Thymus (tissue), 11 donors: ENCODE results near the gene PGA4. TPM values are rescaled to one million over a fixed set of nuclear protein-coding genes. Genes with fewer than 3 reads are reported as not detected.
"Not testable (repeated sequence)": the region's sequence is repeated elsewhere in the genome, so short reads cannot be mapped to it uniquely, and the experiment has no call there.

Experiments
- DNase-seq, 9 donors: peaks; one replicate each; pipeline ENCODE4 v3.0.0-alpha.2; 2013; ENCODE audit warnings: low spot score in 9 of 9, low read depth in 6 of 9, missing footprints in 1 of 9
- H3K27ac ChIP-seq, 2 donors: one replicate each; pipeline ENCODE4 v1.5.1; 2013; ENCODE audit warnings: control low read depth in 1 of 2, low read depth in 1 of 2, low read length in 1 of 2, mild to moderate bottlenecking in 1 of 2, moderate library complexity in 1 of 2
- H3K27me3 ChIP-seq, 2 donors: one replicate each; pipeline ENCODE4 v1.5.1; 2013; ENCODE audit warnings: low read length in 1 of 2; ENCODE audit not compliant: control insufficient read depth in 2 of 2, insufficient read depth in 1 of 2
- H3K36me3 ChIP-seq, 2 donors: one replicate each; pipeline ENCODE4 v1.5.1; 2013; ENCODE audit warnings: low read length in 1 of 2, mild to moderate bottlenecking in 1 of 2, moderate library complexity in 1 of 2; ENCODE audit not compliant: control insufficient read depth in 2 of 2, insufficient read depth in 2 of 2
- H3K4me1 ChIP-seq, 2 donors: one replicate each; pipeline ENCODE4 v1.5.1; 2013; ENCODE audit warnings: low read length in 2 of 2; ENCODE audit not compliant: control insufficient read depth in 2 of 2, insufficient read depth in 2 of 2
- H3K4me3 ChIP-seq, 2 donors: one replicate each; pipeline ENCODE4 v1.5.1; 2013; ENCODE audit warnings: low read length in 2 of 2, control low read depth in 1 of 2, mild to moderate bottlenecking in 1 of 2
- H3K9me3 ChIP-seq, 2 donors: one replicate each; pipeline ENCODE4 v1.5.1; 2013; ENCODE audit warnings: low read length in 1 of 2, mild to moderate bottlenecking in 1 of 2; ENCODE audit not compliant: control insufficient read depth in 2 of 2, insufficient read depth in 1 of 2
- WGBS: extraction: QIAGEN DNeasy Blood & Tissue Kit; methylation state at CpG from one replicate; pipeline ENCODE4 v1.1.7; 2013; 5-methylcytosine and 5-hydroxymethylcytosine counted together
- polyA plus RNA-seq: library from polyadenylated mRNA; stranded (reverse); fragments of 200-250 nt; gene quantifications from one replicate; pipeline ENCODE4 v1.2.3, GENCODE V29; 2013
- total RNA-seq: library from RNA; stranded (reverse); fragments of 120-200 nt; gene quantifications from one replicate; pipeline ENCODE4 v1.2.4, GENCODE V29; 2013
- donor health status: healthy.

PGA4 gene
- total and polyA plus RNA-seq, 2 donors, result 0.66 to 4.6 TPM

GRCh38 chr11:61232548-61233145 lies 10.5 kb downstream of the PGA4 start:
- not testable (repeated sequence) for H3K4me1 ChIP-seq, H3K9me3 ChIP-seq, H3K36me3 ChIP-seq, H3K27ac ChIP-seq, DNase-seq, H3K4me3 ChIP-seq, H3K27me3 ChIP-seq
- WGBS, result no CpG with 5 or more reads among the region's 3 CpGs

GRCh38 chr11:61237130-61237529 lies 15.0 kb downstream of the PGA4 start:
- not testable (repeated sequence) for H3K4me1 ChIP-seq, H3K27ac ChIP-seq, H3K9me3 ChIP-seq, H3K27me3 ChIP-seq, H3K4me3 ChIP-seq, H3K36me3 ChIP-seq, DNase-seq
- WGBS, result no CpG with 5 or more reads among the region's 4 CpGs

- whole genome bisulfite sequencing, result 83% methylated on average over 8 of the region's 8 CpGs
- H3K4me1 ChIP-seq, H3K9me3 ChIP-seq, H3K27ac ChIP-seq, H3K4me3 ChIP-seq, H3K27me3 ChIP-seq, H3K36me3 ChIP-seq, DNase-seq: not testable (repeated sequence)
Measured at GRCh38 chr11:61240288-61240687, 18.1 kb downstream of the PGA4 start.

GRCh38 chr11:61240875-61241274 lies 18.7 kb downstream of the PGA4 start, which contains the start of gene PGA5:
TSS of gene PGA5 (plus strand) at chr11:61241175. CDS start at chr11:61241227, 52 bp downstream.
- not testable (repeated sequence) for H3K27me3 ChIP-seq, H3K27ac ChIP-seq, H3K4me3 ChIP-seq, H3K4me1 ChIP-seq, H3K9me3 ChIP-seq, H3K36me3 ChIP-seq, DNase-seq
- no CpG with 5 or more reads among the region's 8 CpGs for WGBS

- H3K27me3 ChIP-seq, H3K36me3 ChIP-seq, H3K27ac ChIP-seq, H3K9me3 ChIP-seq, H3K4me3 ChIP-seq, DNase-seq, H3K4me1 ChIP-seq: not testable (repeated sequence)
- no CpG with 5 or more reads among the region's 5 CpGs for WGBS
Measured at GRCh38 chr11:61241526-61241925, 19.4 kb downstream of the PGA4 start.

GRCh38 chr11:61245284-61245964 lies 23.3 kb downstream of the PGA4 start:
- not testable (repeated sequence) for H3K4me3 ChIP-seq, H3K27me3 ChIP-seq, H3K4me1 ChIP-seq, DNase-seq, H3K9me3 ChIP-seq, H3K27ac ChIP-seq, H3K36me3 ChIP-seq
- no CpG with 5 or more reads among the region's 10 CpGs for WGBS

GRCh38 chr11:61248071-61248470 lies 25.9 kb downstream of the PGA4 start:
- not testable (repeated sequence) for H3K36me3 ChIP-seq, DNase-seq, H3K27me3 ChIP-seq, H3K4me3 ChIP-seq, H3K27ac ChIP-seq, H3K4me1 ChIP-seq, H3K9me3 ChIP-seq
- WGBS, result 95% methylated on average over 9 of the region's 9 CpGs

- 94% methylated on average over 8 of the region's 8 CpGs for WGBS
- H3K4me1 ChIP-seq, H3K4me3 ChIP-seq, H3K36me3 ChIP-seq, H3K27me3 ChIP-seq, DNase-seq, H3K9me3 ChIP-seq, H3K27ac ChIP-seq: not testable (repeated sequence)
Measured at GRCh38 chr11:61249201-61249600, 27.1 kb downstream of the PGA4 start.

- not testable (repeated sequence) for H3K27ac ChIP-seq, H3K9me3 ChIP-seq, H3K4me3 ChIP-seq, H3K4me1 ChIP-seq, H3K27me3 ChIP-seq, H3K36me3 ChIP-seq, DNase-seq
- WGBS, result 94% methylated on average over 20 of the region's 20 CpGs
Measured at GRCh38 chr11:61250796-61251765, 28.9 kb downstream of the PGA4 start.
